ENCODE data around the gene SRBD1.

SRBD1 gene

DNA sequence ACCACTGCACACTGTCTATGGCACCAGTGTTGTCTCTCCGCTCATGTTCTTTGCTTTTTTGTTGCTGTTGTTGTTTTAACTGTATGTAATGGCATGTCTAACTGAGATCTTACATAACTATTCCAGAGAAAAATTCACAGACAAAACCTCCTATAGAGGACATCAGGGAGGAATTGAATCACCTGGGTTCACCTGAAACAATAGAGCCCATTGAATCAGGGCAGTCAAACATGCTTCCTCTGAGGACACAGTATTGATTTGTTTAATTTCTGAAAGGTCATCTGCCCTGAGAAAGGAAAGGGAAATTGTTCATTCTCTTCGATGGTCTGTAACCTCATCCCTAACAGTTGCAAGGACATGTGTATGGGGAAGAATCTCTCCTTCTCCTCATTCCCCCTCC, 237.5 kb downstream of the SRBD1 start:
- DNase-seq (no peak), ATAC-seq (ENCODE audit: insufficient read depth, low read depth) (no peak)
- Histone ChIP-seq H3K4me3 (ENCODE audit: low read depth in 1 of 2, low read length in 2 of 2) (no peak overlapping the region), H3K36me3 (ENCODE audit: insufficient read depth, low read length) (no peaks in the 10 kb centered on the region), H2AFZ (ENCODE audit: low read depth, low read length) (no peak overlapping the region), H3K27ac (ENCODE audit: low read length) (no peak overlapping the region), H3K4me1 (ENCODE audit: insufficient read depth, low read length) (no peaks in the 10 kb centered on the region), H3K9ac (ENCODE audit: low read depth, low read length) (no peak overlapping the region), H3K4me2 (ENCODE audit: insufficient read depth, low read length) (no peak overlapping the region), H3K9me3 (ENCODE audit: insufficient read depth, low read length, severe bottlenecking) (no peaks in the 10 kb centered on the region), H4K20me1 (ENCODE audit: insufficient read depth, low read length) (no peaks in the 10 kb centered on the region), H3K79me2 (ENCODE audit: insufficient read depth, low read length) (no peaks in the 10 kb centered on the region), H3K27me3 (ENCODE audit: insufficient read depth, low read length, poor library complexity) (no peaks in the 10 kb centered on the region)
- TF ChIP-seq, protein P1, sequence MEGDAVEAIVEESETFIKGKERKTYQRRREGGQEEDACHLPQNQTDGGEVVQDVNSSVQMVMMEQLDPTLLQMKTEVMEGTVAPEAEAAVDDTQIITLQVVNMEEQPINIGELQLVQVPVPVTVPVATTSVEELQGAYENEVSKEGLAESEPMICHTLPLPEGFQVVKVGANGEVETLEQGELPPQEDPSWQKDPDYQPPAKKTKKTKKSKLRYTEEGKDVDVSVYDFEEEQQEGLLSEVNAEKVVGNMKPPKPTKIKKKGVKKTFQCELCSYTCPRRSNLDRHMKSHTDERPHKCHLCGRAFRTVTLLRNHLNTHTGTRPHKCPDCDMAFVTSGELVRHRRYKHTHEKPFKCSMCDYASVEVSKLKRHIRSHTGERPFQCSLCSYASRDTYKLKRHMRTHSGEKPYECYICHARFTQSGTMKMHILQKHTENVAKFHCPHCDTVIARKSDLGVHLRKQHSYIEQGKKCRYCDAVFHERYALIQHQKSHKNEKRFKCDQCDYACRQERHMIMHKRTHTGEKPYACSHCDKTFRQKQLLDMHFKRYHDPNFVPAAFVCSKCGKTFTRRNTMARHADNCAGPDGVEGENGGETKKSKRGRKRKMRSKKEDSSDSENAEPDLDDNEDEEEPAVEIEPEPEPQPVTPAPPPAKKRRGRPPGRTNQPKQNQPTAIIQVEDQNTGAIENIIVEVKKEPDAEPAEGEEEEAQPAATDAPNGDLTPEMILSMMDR (IDR thresholded peaks at IDR 0.05; ENCODE audit: borderline replicate concordance, extremely low read depth, low read length, poor library complexity, severe bottlenecking): no peak
- TF ChIP-seq EZH2 (IDR thresholded peaks at IDR 0.05; ENCODE audit: borderline replicate concordance, low read depth, low read length, severe bottlenecking): no peak

DNA sequence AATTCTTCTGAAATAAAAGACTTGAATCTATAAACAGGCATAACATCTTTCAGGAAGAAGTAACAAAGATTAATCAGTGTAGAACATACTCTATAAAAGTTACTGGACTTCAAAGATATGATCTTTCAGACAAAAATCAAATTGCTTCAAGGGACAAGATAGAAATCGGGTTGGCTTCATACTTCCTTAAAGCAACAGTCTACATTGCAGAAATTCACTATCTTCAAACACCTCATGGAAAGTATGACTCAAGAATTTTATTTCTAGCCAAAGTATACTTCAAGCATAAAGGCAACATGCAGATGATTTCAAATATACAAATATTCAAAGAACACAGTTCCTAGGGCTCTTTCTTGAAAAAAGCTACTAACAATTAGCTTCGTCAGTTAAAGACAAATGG, 240.7 kb downstream of the SRBD1 start:
- Histone ChIP-seq H3K27ac (ENCODE audit: low read length) (no peak overlapping the region), H3K36me3 (ENCODE audit: insufficient read depth, low read length) (no peaks in the 10 kb centered on the region), H3K9ac (ENCODE audit: low read depth, low read length) (no peak overlapping the region), H3K4me2 (ENCODE audit: insufficient read depth, low read length) (no peak overlapping the region), H2AFZ (ENCODE audit: low read depth, low read length) (no peak overlapping the region), H3K27me3 (ENCODE audit: insufficient read depth, low read length, poor library complexity) (no peaks in the 10 kb centered on the region), H3K4me1 (ENCODE audit: insufficient read depth, low read length) (no peaks in the 10 kb centered on the region), H3K79me2 (ENCODE audit: insufficient read depth, low read length) (no peaks in the 10 kb centered on the region), H3K4me3 (ENCODE audit: low read depth in 1 of 2, low read length in 2 of 2) (no peak overlapping the region), H4K20me1 (ENCODE audit: insufficient read depth, low read length) (no peaks in the 10 kb centered on the region), H3K9me3 (ENCODE audit: insufficient read depth, low read length, severe bottlenecking) (no peaks in the 10 kb centered on the region)
- DNase-seq: no peak
- TF ChIP-seq, protein P1 (IDR thresholded peaks at IDR 0.05; ENCODE audit: borderline replicate concordance, extremely low read depth, low read length, poor library complexity, severe bottlenecking): no peak
- no peak for ATAC-seq (ENCODE audit: insufficient read depth, low read depth)

DNA sequence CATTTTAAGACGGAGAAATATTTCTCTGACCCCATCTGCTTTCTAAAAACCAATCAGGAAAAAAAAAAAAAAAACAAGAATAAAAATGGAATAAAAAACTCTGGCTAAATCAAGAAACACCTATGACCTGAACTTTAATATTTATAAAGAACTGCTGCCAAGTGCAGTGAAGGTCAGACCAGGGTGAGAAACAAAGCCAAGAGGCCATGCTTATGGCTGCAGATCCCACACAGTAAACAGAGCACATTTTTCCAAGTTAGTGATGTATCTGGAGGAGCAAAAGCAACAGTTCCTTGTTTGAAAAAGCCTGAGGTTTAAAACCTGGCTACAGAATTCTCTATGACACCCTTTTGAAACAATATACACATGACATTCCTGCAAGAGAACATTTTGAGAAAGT, 242.3 kb downstream of the SRBD1 start:
- TF ChIP-seq EZH2 (IDR thresholded peaks at IDR 0.05; ENCODE audit: borderline replicate concordance, low read depth, low read length, severe bottlenecking): no peak
- TF ChIP-seq, protein P1 (IDR thresholded peaks at IDR 0.05; ENCODE audit: borderline replicate concordance, extremely low read depth, low read length, poor library complexity, severe bottlenecking): no peak
- DNase-seq: no peak
- H3K27ac ChIP-seq (ENCODE audit: low read length): no peak overlapping the region

DNA sequence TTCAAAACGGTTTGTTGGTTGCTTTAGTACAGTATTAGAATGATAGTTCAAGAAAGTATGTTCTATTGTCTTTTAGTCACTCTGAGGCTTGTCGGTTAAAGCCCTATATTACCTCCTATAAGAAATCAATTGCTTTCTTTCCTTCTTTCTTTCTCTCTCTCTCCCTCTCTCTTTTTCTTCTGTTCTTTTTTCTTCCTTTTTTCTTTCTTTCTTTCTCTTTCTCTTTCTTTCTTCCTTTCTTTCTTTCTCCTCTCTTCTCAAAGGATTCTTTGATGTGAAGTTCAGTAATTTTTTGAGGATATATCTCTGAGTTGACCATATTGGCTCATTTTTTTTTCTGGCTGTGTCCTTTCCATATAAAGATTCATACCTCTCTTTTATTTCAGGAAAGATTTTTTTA, 249.4 kb downstream of the SRBD1 start:
- H4K20me1 ChIP-seq (ENCODE audit: insufficient read depth, low read length): no peaks in the 10 kb centered on the region
- H3K36me3 ChIP-seq (ENCODE audit: insufficient read depth, low read length): no peaks in the 10 kb centered on the region
- DNase-seq (no peak), ATAC-seq (ENCODE audit: insufficient read depth, low read depth) (no peak)
- no peak for TF ChIP-seq EZH2 (IDR thresholded peaks at IDR 0.05; ENCODE audit: borderline replicate concordance, low read depth, low read length, severe bottlenecking)
- TF ChIP-seq, protein P1 (IDR thresholded peaks at IDR 0.05; ENCODE audit: borderline replicate concordance, extremely low read depth, low read length, poor library complexity, severe bottlenecking): no peak
- H3K9ac ChIP-seq (ENCODE audit: low read depth, low read length): no peak overlapping the region
- no peaks in the 10 kb centered on the region for H3K9me3 ChIP-seq (ENCODE audit: insufficient read depth, low read length, severe bottlenecking)
- H3K27me3 ChIP-seq (ENCODE audit: insufficient read depth, low read length, poor library complexity): no peaks in the 10 kb centered on the region
- no peaks in the 10 kb centered on the region for H3K79me2 ChIP-seq (ENCODE audit: insufficient read depth, low read length)
- H3K4me2 ChIP-seq (ENCODE audit: insufficient read depth, low read length): no peak overlapping the region
- H3K4me3 ChIP-seq (ENCODE audit: low read depth in 1 of 2, low read length in 2 of 2): no peak overlapping the region
- H3K4me1 ChIP-seq (ENCODE audit: insufficient read depth, low read length): no peaks in the 10 kb centered on the region
- H3K27ac ChIP-seq (ENCODE audit: low read length): no peak overlapping the region
- H2AFZ ChIP-seq (ENCODE audit: low read depth, low read length): no peak overlapping the region

More for the DNA sequence above, 242.3 kb downstream of the SRBD1 start:
- Histone ChIP-seq H3K27me3 (ENCODE audit: insufficient read depth, low read length, poor library complexity) (no peaks in the 10 kb centered on the region), H3K4me2 (ENCODE audit: insufficient read depth, low read length) (no peak overlapping the region), H3K4me3 (ENCODE audit: low read depth in 1 of 2, low read length in 2 of 2) (no peak overlapping the region), H2AFZ (ENCODE audit: low read depth, low read length) (no peak overlapping the region), H3K79me2 (ENCODE audit: insufficient read depth, low read length) (no peaks in the 10 kb centered on the region), H3K9me3 (ENCODE audit: insufficient read depth, low read length, severe bottlenecking) (no peaks in the 10 kb centered on the region), H3K9ac (ENCODE audit: low read depth, low read length) (no peak overlapping the region), H4K20me1 (ENCODE audit: insufficient read depth, low read length) (no peaks in the 10 kb centered on the region), H3K4me1 (ENCODE audit: insufficient read depth, low read length) (no peaks in the 10 kb centered on the region), H3K36me3 (ENCODE audit: insufficient read depth, low read length) (no peaks in the 10 kb centered on the region)
- ATAC-seq (ENCODE audit: insufficient read depth, low read depth): no peak
